Neutrophil (primary cell): ENCODE results near the gene FCGR2B.

Source experiments
- H3K27ac ChIP-seq: fragments of 200-600 bp; sonication (generic); 2 replicates; pipeline ENCODE4 v1.5.1; 2016; ENCODE audit warnings: mild to moderate bottlenecking, moderate library complexity
- H3K27me3 ChIP-seq: fragments of 200-600 bp; sonication (generic); 2 replicates; pipeline ENCODE4 v1.6.0; 2016; ENCODE audit warnings: mild to moderate bottlenecking
- H3K36me3 ChIP-seq: fragments of 200-600 bp; sonication (generic); 2 replicates; pipeline ENCODE4 v1.5.1; 2017
- H3K4me1 ChIP-seq, 2 experiments: fragments of 200-600 bp in 1 of 2; sonication (generic) in 1 of 2; 1 replicate in 1 of 2; 2 replicates in 1 of 2; pipeline versions ENCODE4 v1.5.1 to v1.6.1; 2013 to 2016; ENCODE audit warnings: low read depth in 1 of 2, low read length in 1 of 2, mild to moderate bottlenecking in 1 of 2, moderate library complexity in 1 of 2; ENCODE audit not compliant: control insufficient read depth in 1 of 2, insufficient read depth in 1 of 2
- H3K4me3 ChIP-seq, 2 experiments: fragments of 200-600 bp in 1 of 2; sonication (generic) in 1 of 2; 1 replicate in 1 of 2; 2 replicates in 1 of 2; pipeline ENCODE4 v1.5.1; 2013 to 2016; ENCODE audit warnings: low read depth in 1 of 2, low read length in 1 of 2, mild to moderate bottlenecking in 1 of 2, moderate library complexity in 1 of 2
- H3K9me3 ChIP-seq: fragments of 200-600 bp; sonication (generic); 2 replicates; pipeline ENCODE4 v1.5.1; 2016
- TF ChIP-seq, protein P1 (sequence below): fragments of 200-600 bp; sonication (generic); IDR thresholded peaks from 2 replicates; pipeline ENCODE4 v1.5.1; 2016; ENCODE audit warnings: antibody characterized with exemption

Gene FCGR2B

DNA sequence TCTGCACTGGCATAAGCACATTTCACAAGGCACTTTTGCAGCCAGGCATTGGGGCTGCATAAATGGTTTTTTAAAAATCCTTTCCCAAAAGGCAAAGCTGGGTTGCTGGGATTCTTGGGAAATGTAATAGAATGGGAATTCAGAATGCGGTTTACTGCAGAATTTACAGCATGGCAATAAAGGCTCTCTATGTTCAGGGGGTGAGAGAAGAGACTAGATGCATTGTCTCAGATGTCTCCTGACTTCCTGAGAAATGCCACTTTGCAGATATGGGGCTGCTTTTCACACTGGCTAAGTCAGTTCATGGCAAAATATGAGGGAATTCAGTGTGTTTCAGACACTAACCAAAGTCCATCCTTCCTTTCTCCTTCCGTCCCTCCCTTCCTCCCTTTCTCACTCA, 13.5 kb downstream of the FCGR2B start:
- Histone ChIP-seq H3K27me3 (peaks cover 13% of the 10 kb centered on the region), H3K4me3 (no peak overlapping the region), H3K4me1 (no peaks in the 10 kb centered on the region), H3K9me3 (no peaks in the 10 kb centered on the region), H3K36me3 (no peaks in the 10 kb centered on the region), H3K27ac (no peak overlapping the region)
- TF ChIP-seq, protein P1, sequence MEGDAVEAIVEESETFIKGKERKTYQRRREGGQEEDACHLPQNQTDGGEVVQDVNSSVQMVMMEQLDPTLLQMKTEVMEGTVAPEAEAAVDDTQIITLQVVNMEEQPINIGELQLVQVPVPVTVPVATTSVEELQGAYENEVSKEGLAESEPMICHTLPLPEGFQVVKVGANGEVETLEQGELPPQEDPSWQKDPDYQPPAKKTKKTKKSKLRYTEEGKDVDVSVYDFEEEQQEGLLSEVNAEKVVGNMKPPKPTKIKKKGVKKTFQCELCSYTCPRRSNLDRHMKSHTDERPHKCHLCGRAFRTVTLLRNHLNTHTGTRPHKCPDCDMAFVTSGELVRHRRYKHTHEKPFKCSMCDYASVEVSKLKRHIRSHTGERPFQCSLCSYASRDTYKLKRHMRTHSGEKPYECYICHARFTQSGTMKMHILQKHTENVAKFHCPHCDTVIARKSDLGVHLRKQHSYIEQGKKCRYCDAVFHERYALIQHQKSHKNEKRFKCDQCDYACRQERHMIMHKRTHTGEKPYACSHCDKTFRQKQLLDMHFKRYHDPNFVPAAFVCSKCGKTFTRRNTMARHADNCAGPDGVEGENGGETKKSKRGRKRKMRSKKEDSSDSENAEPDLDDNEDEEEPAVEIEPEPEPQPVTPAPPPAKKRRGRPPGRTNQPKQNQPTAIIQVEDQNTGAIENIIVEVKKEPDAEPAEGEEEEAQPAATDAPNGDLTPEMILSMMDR = no peak

DNA sequence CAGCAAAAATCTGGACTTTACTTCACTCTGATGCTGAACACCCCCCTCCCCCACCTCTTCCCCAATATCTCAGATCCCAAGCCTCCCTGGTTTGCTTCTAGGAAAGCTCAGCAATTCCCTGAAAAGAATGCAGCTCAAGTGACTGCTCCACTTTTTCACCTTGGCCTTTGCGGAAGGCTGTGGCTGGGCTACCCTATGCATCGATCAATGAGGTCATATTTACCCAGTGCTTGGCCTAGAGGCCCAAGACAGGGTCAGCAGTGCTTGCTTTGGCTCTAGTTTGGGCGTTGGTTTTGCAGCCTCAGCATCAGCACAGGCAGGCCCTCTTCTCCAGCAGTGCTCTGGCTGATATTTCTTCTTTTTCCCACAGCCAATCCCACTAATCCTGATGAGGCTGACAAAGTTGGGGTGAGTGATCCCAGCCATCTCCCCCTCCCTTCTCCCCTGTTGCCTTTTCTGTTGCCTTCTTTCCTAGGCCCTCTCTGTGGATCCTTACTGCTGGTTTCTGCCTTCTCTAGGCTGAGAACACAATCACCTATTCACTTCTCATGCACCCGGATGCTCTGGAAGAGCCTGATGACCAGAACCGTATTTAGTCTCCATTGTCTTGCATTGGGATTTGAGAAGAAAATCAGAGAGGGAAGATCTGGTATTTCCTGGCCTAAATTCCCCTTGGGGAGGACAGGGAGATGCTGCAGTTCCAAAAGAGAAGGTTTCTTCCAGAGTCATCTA, 14.2 kb downstream of the FCGR2B start:
- no peaks in the 10 kb centered on the region for H3K9me3 ChIP-seq
- H3K4me1 ChIP-seq = no peaks in the 10 kb centered on the region
- peaks cover 20% of the 10 kb centered on the region for H3K27me3 ChIP-seq
- TF ChIP-seq, protein P1 = no peak
- no peak overlapping the region for H3K27ac ChIP-seq
- H3K4me3 ChIP-seq = no peak overlapping the region
- no peaks in the 10 kb centered on the region for H3K36me3 ChIP-seq

DNA sequence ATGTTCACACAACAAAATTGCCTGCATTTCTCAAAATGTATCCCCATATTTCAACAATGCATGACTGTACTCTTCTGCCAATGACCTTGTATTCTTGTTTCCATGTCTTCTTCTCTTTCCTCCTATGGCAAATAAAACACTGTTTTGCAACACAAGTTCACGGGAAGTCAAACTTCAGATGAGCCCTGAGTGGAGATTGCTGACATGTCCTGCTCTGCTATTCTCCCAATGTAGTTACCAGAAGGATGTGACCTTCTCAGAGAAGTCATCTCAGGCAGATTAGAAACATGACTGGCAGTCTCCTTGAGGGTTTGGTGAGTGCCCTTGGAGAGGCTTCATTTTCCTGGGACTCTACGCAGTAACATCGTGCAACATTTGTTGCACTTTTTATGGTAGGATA, 15.6 kb downstream of the FCGR2B start:
- TF ChIP-seq, protein P1 = no peak
- Histone ChIP-seq H3K36me3 (no peaks in the 10 kb centered on the region), H3K27me3 (peaks cover 34% of the 10 kb centered on the region), H3K9me3 (no peaks in the 10 kb centered on the region), H3K27ac (no peak overlapping the region), H3K4me3 (no peak overlapping the region), H3K4me1 (no peaks in the 10 kb centered on the region)

DNA sequence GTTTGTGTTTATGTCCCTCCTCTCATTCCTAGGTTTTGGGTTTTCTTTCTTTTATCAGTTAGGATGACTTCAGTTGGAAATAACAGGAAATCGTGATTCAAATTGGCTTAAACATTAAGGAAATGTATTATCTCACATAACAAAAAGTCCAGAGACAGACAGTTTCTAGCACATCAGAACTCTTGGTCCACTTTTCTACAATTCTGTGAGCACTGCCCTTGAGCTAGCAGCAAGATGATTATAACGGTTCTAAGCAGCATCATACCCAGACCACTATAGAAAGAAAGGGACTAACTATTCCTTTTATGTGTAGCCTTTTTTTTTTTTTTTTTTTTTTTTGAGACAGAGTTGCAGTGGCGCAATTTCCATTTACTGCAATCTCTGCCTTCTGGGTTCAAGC, 18.9 kb downstream of the FCGR2B start:
- TF ChIP-seq, protein P1 = no peak
- H3K4me1 ChIP-seq = no peaks in the 10 kb centered on the region
- no peaks in the 10 kb centered on the region for H3K36me3 ChIP-seq
- H3K4me3 ChIP-seq = no peak overlapping the region
- no peaks in the 10 kb centered on the region for H3K9me3 ChIP-seq
- H3K27me3 ChIP-seq = peaks cover 51% of the 10 kb centered on the region
- H3K27ac ChIP-seq = no peak overlapping the region

DNA sequence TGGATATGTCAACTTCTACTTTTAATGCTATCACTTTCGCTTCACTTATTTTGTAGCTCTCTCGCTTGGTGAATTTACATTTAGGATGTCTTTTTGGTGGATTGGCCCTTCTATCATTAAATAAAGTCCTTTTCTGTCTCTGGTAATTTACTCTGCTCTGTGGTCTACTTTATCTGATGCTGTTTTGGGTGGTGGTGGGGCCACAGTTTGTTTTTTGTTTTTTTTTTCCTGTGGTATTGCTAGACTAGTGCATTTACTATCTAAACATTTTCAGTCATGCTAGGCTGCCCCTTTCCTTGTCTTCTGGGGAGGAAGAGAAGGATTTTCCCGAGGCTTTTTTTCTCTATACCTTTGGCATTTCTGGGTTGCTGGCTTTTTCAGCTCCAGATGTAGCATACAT, 26.0 kb downstream of the FCGR2B start:
- no peaks in the 10 kb centered on the region for H3K9me3 ChIP-seq
- TF ChIP-seq, protein P1 = no peak
- H3K4me1 ChIP-seq = no peaks in the 10 kb centered on the region
- H3K27ac ChIP-seq = no peak overlapping the region
- H3K27me3 ChIP-seq = peaks cover 50% of the 10 kb centered on the region
- H3K4me3 ChIP-seq = no peak overlapping the region
- no peaks in the 10 kb centered on the region for H3K36me3 ChIP-seq
